Measurements from ENCODE around the gene LTBP2. TPM values are rescaled to one million over a fixed set of nuclear protein-coding genes. Genes with fewer than 3 reads are reported as not detected.

LTBP2 gene
- total RNA-seq, 1 donor: 493 TPM

- no peak overlapping the region for H3K4me3 ChIP-seq (ENCODE audit: insufficient read depth, low read length)
- H3K27ac ChIP-seq (ENCODE audit: low read depth, low read length): peak overlapping the region; percentile 87
- no peak for TF ChIP-seq CTCF (IDR thresholded peaks at IDR 0.05; ENCODE audit: extremely low read depth, low read depth, low read length)
- H2AFZ ChIP-seq (ENCODE audit: low read length): no peak overlapping the region
- no peaks in the 10 kb centered on the region for H3K79me2 ChIP-seq (ENCODE audit: insufficient read depth, low read length)
- H3K27me3 ChIP-seq (ENCODE audit: insufficient read depth, low read length): no peaks in the 10 kb centered on the region
- H3K4me1 ChIP-seq (ENCODE audit: insufficient read depth, low read length): peaks cover 51% of the 10 kb centered on the region
- no peak overlapping the region for H3K4me2 ChIP-seq (ENCODE audit: insufficient read depth, low read length)
- peak; percentile 80 for DNase-seq (ENCODE audit: insufficient read length, low spot score, missing footprints)
- no peaks in the 10 kb centered on the region for H3K9me3 ChIP-seq (ENCODE audit: low read depth, low read length)
- no peaks in the 10 kb centered on the region for H4K20me1 ChIP-seq (ENCODE audit: insufficient read depth, low read length)
- peaks cover 85% of the 10 kb centered on the region for H3K36me3 ChIP-seq (ENCODE audit: insufficient read depth, low read length)
Observed at GRCh38 chr14:74510223-74510931, 101.7 kb downstream of the LTBP2 start.

- Histone ChIP-seq H3K9me3 (ENCODE audit: low read depth, low read length) (no peaks in the 10 kb centered on the region), H3K27me3 (ENCODE audit: insufficient read depth, low read length) (no peaks in the 10 kb centered on the region), H3K79me2 (ENCODE audit: insufficient read depth, low read length) (no peaks in the 10 kb centered on the region), H3K27ac (ENCODE audit: low read depth, low read length) (peak overlapping the region; percentile 87), H3K36me3 (ENCODE audit: insufficient read depth, low read length) (peaks cover 89% of the 10 kb centered on the region), H4K20me1 (ENCODE audit: insufficient read depth, low read length) (no peaks in the 10 kb centered on the region), H3K4me2 (ENCODE audit: insufficient read depth, low read length) (no peak overlapping the region), H2AFZ (ENCODE audit: low read length) (no peak overlapping the region), H3K4me1 (ENCODE audit: insufficient read depth, low read length) (peaks cover 44% of the 10 kb centered on the region), H3K4me3 (ENCODE audit: insufficient read depth, low read length) (no peak overlapping the region)
- TF ChIP-seq CTCF (IDR thresholded peaks at IDR 0.05; ENCODE audit: extremely low read depth, low read depth, low read length): no peak
- DNase-seq (ENCODE audit: insufficient read length, low spot score, missing footprints): no peak
Observed at GRCh38 chr14:74509587-74510222, 102.3 kb downstream of the LTBP2 start.

- Histone ChIP-seq H3K36me3 (ENCODE audit: insufficient read depth, low read length) (peaks cover 94% of the 10 kb centered on the region), H2AFZ (ENCODE audit: low read length) (no peak overlapping the region), H3K4me1 (ENCODE audit: insufficient read depth, low read length) (peaks cover 36% of the 10 kb centered on the region), H4K20me1 (ENCODE audit: insufficient read depth, low read length) (no peaks in the 10 kb centered on the region), H3K79me2 (ENCODE audit: insufficient read depth, low read length) (no peaks in the 10 kb centered on the region), H3K27me3 (ENCODE audit: insufficient read depth, low read length) (no peaks in the 10 kb centered on the region), H3K4me2 (ENCODE audit: insufficient read depth, low read length) (no peak overlapping the region), H3K9me3 (ENCODE audit: low read depth, low read length) (no peaks in the 10 kb centered on the region), H3K27ac (ENCODE audit: low read depth, low read length) (peak overlapping the region; percentile 87), H3K4me3 (ENCODE audit: insufficient read depth, low read length) (no peak overlapping the region)
- TF ChIP-seq CTCF (IDR thresholded peaks at IDR 0.05; ENCODE audit: extremely low read depth, low read depth, low read length): no peak
- no peak for DNase-seq (ENCODE audit: insufficient read length, low spot score, missing footprints)
Observed at GRCh38 chr14:74508844-74509428, 103.1 kb downstream of the LTBP2 start.

- no peak overlapping the region for H2AFZ ChIP-seq (ENCODE audit: low read length)
- no peaks in the 10 kb centered on the region for H3K79me2 ChIP-seq (ENCODE audit: insufficient read depth, low read length)
- H3K27me3 ChIP-seq (ENCODE audit: insufficient read depth, low read length): no peaks in the 10 kb centered on the region
- H3K4me3 ChIP-seq (ENCODE audit: insufficient read depth, low read length): no peak overlapping the region
- H3K36me3 ChIP-seq (ENCODE audit: insufficient read depth, low read length): peaks cover 95% of the 10 kb centered on the region
- no peak overlapping the region for H3K4me2 ChIP-seq (ENCODE audit: insufficient read depth, low read length)
- peak; percentile 44 for TF ChIP-seq CTCF (IDR thresholded peaks at IDR 0.05; ENCODE audit: extremely low read depth, low read depth, low read length)
- H3K27ac ChIP-seq (ENCODE audit: low read depth, low read length): peak overlapping the region; percentile 11
- no peaks in the 10 kb centered on the region for H3K9me3 ChIP-seq (ENCODE audit: low read depth, low read length)
- peaks cover 32% of the 10 kb centered on the region for H3K4me1 ChIP-seq (ENCODE audit: insufficient read depth, low read length)
- DNase-seq (ENCODE audit: insufficient read length, low spot score, missing footprints): peak; percentile 88
- no peaks in the 10 kb centered on the region for H4K20me1 ChIP-seq (ENCODE audit: insufficient read depth, low read length)
Observed at GRCh38 chr14:74508292-74508731, 103.7 kb downstream of the LTBP2 start.

All from osteoblast (primary cell).